ENCODE results near the gene IGSF11. TPM values are rescaled to one million over a fixed set of nuclear protein-coding genes. Genes with fewer than 3 reads are reported as not detected.

The IGSF11 gene
- polyA plus RNA-seq, 1 donor (not counting 4 experiments of a cell fraction or from before 2014, with no cell fraction given), result 0.68 TPM

GRCh38 chr3:118910332-118910731 is 124.3 kb downstream of the IGSF11 start:
- no peaks in the 10 kb centered on the region for H3K79me2 ChIP-seq (ENCODE audit: control insufficient read depth, insufficient read depth, low read length)
- no peak overlapping the region for H2AFZ ChIP-seq (ENCODE audit: control insufficient read depth, low read length)
- H4K20me1 ChIP-seq (ENCODE audit: control insufficient read depth, extremely low read depth, insufficient read depth, low read length), result no peaks in the 10 kb centered on the region
- FAIRE-seq, result no peak
- H3K27me3 ChIP-seq (ENCODE audit: control insufficient read depth, extremely low read depth, insufficient read depth, low read length), result no peaks in the 10 kb centered on the region
- TF ChIP-seq CTCF (optimal IDR thresholded peaks at IDR 0.05 in 1 of 3, IDR thresholded peaks at IDR 0.05 in 1 of 3, conservative IDR thresholded peaks at IDR 0.05 in 1 of 3; ENCODE audit: extremely low read depth in 1 of 3, insufficient read depth in 2 of 3, low read length in 3 of 3) (no peak), EZH2 (IDR thresholded peaks at IDR 0.05; ENCODE audit: low read length) (no peak)
- no peak overlapping the region for H3K9ac ChIP-seq (ENCODE audit: control insufficient read depth, extremely low read depth, insufficient read depth, low read length)
- H3K36me3 ChIP-seq (ENCODE audit: control insufficient read depth in 2 of 2, extremely low read depth in 1 of 2, insufficient read depth in 2 of 2, low read length in 2 of 2), result no peaks in the 10 kb centered on the region
- H3K4me3 ChIP-seq (ENCODE audit: control insufficient read depth in 2 of 3, extremely low read depth in 1 of 3, insufficient read depth in 2 of 3, low read depth in 1 of 3, low read length in 3 of 3), result no peak overlapping the region
- no peak for DNase-seq (ENCODE audit: low read depth, low spot score)
- H3K4me2 ChIP-seq (ENCODE audit: control insufficient read depth, extremely low read depth, insufficient read depth, low read depth, low read length), result no peak overlapping the region
- no peaks in the 10 kb centered on the region for H3K9me3 ChIP-seq (ENCODE audit: control insufficient read depth, low read depth, low read length)
- dilution Hi-C loops (cut with MboI; ENCODE audit: extremely low pct_ligation_motif_present, low sequenced_read_pairs), result no loop called here
- no peak overlapping the region for H3K27ac ChIP-seq (ENCODE audit: control insufficient read depth, insufficient read depth, low read length)
- H3K4me1 ChIP-seq (ENCODE audit: control insufficient read depth, extremely low read depth, insufficient read depth, low read length), result no peaks in the 10 kb centered on the region
- no peaks in the 10 kb centered on the region for H3K9me1 ChIP-seq (ENCODE audit: control insufficient read depth, extremely low read depth, insufficient read depth, low read length)

- no peaks in the 10 kb centered on the region for H3K4me1 ChIP-seq (ENCODE audit: control insufficient read depth, extremely low read depth, insufficient read depth, low read length)
- no peaks in the 10 kb centered on the region for H3K36me3 ChIP-seq (ENCODE audit: control insufficient read depth in 2 of 2, extremely low read depth in 1 of 2, insufficient read depth in 2 of 2, low read length in 2 of 2)
- H3K27me3 ChIP-seq (ENCODE audit: control insufficient read depth, extremely low read depth, insufficient read depth, low read length), result no peaks in the 10 kb centered on the region
- no peaks in the 10 kb centered on the region for H3K79me2 ChIP-seq (ENCODE audit: control insufficient read depth, insufficient read depth, low read length)
- H3K9me3 ChIP-seq (ENCODE audit: control insufficient read depth, low read depth, low read length), result no peaks in the 10 kb centered on the region
- FAIRE-seq, result no peak
- TF ChIP-seq EZH2 (IDR thresholded peaks at IDR 0.05; ENCODE audit: low read length) (no peak), CTCF (optimal IDR thresholded peaks at IDR 0.05 in 1 of 3, IDR thresholded peaks at IDR 0.05 in 1 of 3, conservative IDR thresholded peaks at IDR 0.05 in 1 of 3; ENCODE audit: extremely low read depth in 1 of 3, insufficient read depth in 2 of 3, low read length in 3 of 3) (no peak)
- no peak overlapping the region for H3K4me2 ChIP-seq (ENCODE audit: control insufficient read depth, extremely low read depth, insufficient read depth, low read depth, low read length)
- no peak overlapping the region for H3K27ac ChIP-seq (ENCODE audit: control insufficient read depth, insufficient read depth, low read length)
- H3K9me1 ChIP-seq (ENCODE audit: control insufficient read depth, extremely low read depth, insufficient read depth, low read length), result no peaks in the 10 kb centered on the region
- H2AFZ ChIP-seq (ENCODE audit: control insufficient read depth, low read length), result no peak overlapping the region
- DNase-seq (ENCODE audit: low read depth, low spot score), result no peak
- H4K20me1 ChIP-seq (ENCODE audit: control insufficient read depth, extremely low read depth, insufficient read depth, low read length), result no peaks in the 10 kb centered on the region
- dilution Hi-C loops (cut with MboI; ENCODE audit: extremely low pct_ligation_motif_present, low sequenced_read_pairs), result no loop called here
- H3K9ac ChIP-seq (ENCODE audit: control insufficient read depth, extremely low read depth, insufficient read depth, low read length), result no peak overlapping the region
- H3K4me3 ChIP-seq (ENCODE audit: control insufficient read depth in 2 of 3, extremely low read depth in 1 of 3, insufficient read depth in 2 of 3, low read depth in 1 of 3, low read length in 3 of 3), result no peak overlapping the region
Observed at GRCh38 chr3:118909763-118910162, 124.9 kb downstream of the IGSF11 start.
